ENCODE results near the gene CEL.

- no peak for TF ChIP-seq BHLHE40 (IDR thresholded peaks at IDR 0.05; ENCODE audit: borderline replicate concordance)
- no peak for TF ChIP-seq NFRKB (IDR thresholded peaks at IDR 0.05)
- TF ChIP-seq ELF4 (IDR thresholded peaks at IDR 0.05) = no peak
- TF ChIP-seq TARDBP (IDR thresholded peaks at IDR 0.05) = no peak
- no peak for TF ChIP-seq SP1 (IDR thresholded peaks at IDR 0.05)
- no peak for TF ChIP-seq FOXA1 (IDR thresholded peaks at IDR 0.05)
- no peak for TF ChIP-seq FOXK2 (IDR thresholded peaks at IDR 0.05)
- no peak for TF ChIP-seq FOXM1 (IDR thresholded peaks at IDR 0.05; ENCODE audit: borderline replicate concordance)
- no peak for TF ChIP-seq ARNT (IDR thresholded peaks at IDR 0.05)
- TF ChIP-seq SUZ12 (IDR thresholded peaks at IDR 0.05) = no peak
- no peak for TF ChIP-seq LEF1 (IDR thresholded peaks at IDR 0.05; ENCODE audit: borderline replicate concordance)
- no peak for TF ChIP-seq ZNF384 (IDR thresholded peaks at IDR 0.05)
- no peak for TF ChIP-seq L3MBTL2 (conservative IDR thresholded peaks at IDR 0.05)
- TF ChIP-seq HDGF (IDR thresholded peaks at IDR 0.05; ENCODE audit: borderline replicate concordance) = no peak
These were observed 5.2 kb downstream of the CEL start for GRCh38 chr9:133067006-133067405.
